Lower lobe of right lung (tissue), 2 donors: Measurements from ENCODE around the gene FBXW11. TPM values are rescaled to one million over a fixed set of nuclear protein-coding genes. Genes with fewer than 3 reads are reported as not detected.

Source experiments
- ATAC-seq, 2 donors: fragments of 200-7000 bp; cut with Tn5 transposase; one replicate each; pipeline ENCODE4 v1.9.1; 2020 to 2022; ENCODE audit warnings: mild to moderate bottlenecking in 2 of 2, moderate library complexity in 2 of 2
- DNase-seq: peaks from one replicate; pipeline ENCODE4 v3.0.0-alpha.2; 2020
- H3K27ac ChIP-seq: fragments of 200-600 bp; one replicate; pipeline ENCODE4 v1.8.0; 2022
- H3K27me3 ChIP-seq: fragments of 200-600 bp; one replicate; pipeline ENCODE4 v1.8.0; 2022; ENCODE audit warnings: low read depth
- H3K36me3 ChIP-seq: fragments of 200-600 bp; one replicate; pipeline ENCODE4 v1.8.0; 2022; ENCODE audit warnings: mild to moderate bottlenecking
- H3K4me1 ChIP-seq: fragments of 200-600 bp; one replicate; pipeline ENCODE4 v1.8.0; 2022
- H3K4me3 ChIP-seq: fragments of 200-600 bp; one replicate; pipeline ENCODE4 v1.8.0; 2022; ENCODE audit warnings: mild to moderate bottlenecking
- H3K9me3 ChIP-seq: fragments of 200-600 bp; one replicate; pipeline ENCODE4 v1.8.0; 2022
- CTCF ChIP-seq: fragments of 200-600 bp; IDR thresholded peaks from one replicate; pipeline ENCODE4 v1.8.0; 2022; ENCODE audit warnings: antibody characterized with exemption, mild to moderate bottlenecking
- intact Hi-C: fragments of 100-400 bp; cut with DNase I; formaldehyde crosslinking; loops from one replicate; pipeline ENCODE4 v1.11.0; 2022
- total RNA-seq: library from RNA; stranded (reverse); fragmentation: NEBNext Ultra II Directional; extraction: Animal tissue kit (Norgen Biotek cat#: 25700); gene quantifications from one replicate; pipeline ENCODE4 v1.2.1, GENCODE V29; 2021
- donor health status: DM: no; HTN: yes; CAD: no; lungs with severe emphysema.

FBXW11 gene
- total RNA-seq, 1 donor from 2014 or later, result 52.8 TPM

GRCh38 chr5:171999877-172000276 lies 6.6 kb downstream of the FBXW11 start:
- peaks cover 81% of the 10 kb centered on the region for H3K4me1 ChIP-seq
- H3K27me3 ChIP-seq, result no peaks in the 10 kb centered on the region
- no peak overlapping the region for H3K27ac ChIP-seq
- H3K4me3 ChIP-seq, result no peak overlapping the region
- no peaks in the 10 kb centered on the region for H3K9me3 ChIP-seq
- DNase-seq (no peak), ATAC-seq (no peak)
- H3K36me3 ChIP-seq, result peaks cover 11% of the 10 kb centered on the region
- TF ChIP-seq CTCF, result no peak
- intact Hi-C loops, result no loop called here

GRCh38 chr5:171999100-171999499 lies 7.3 kb downstream of the FBXW11 start:
- no peak for TF ChIP-seq CTCF
- Histone ChIP-seq H3K27me3 (no peaks in the 10 kb centered on the region), H3K36me3 (peaks cover 13% of the 10 kb centered on the region), H3K27ac (no peak overlapping the region), H3K4me3 (no peak overlapping the region), H3K9me3 (no peaks in the 10 kb centered on the region), H3K4me1 (peaks cover 74% of the 10 kb centered on the region)
- ATAC-seq (no peak), DNase-seq (no peak)
- intact Hi-C loops, result no loop called here

GRCh38 chr5:171997011-171997410 lies 9.4 kb downstream of the FBXW11 start:
- H3K9me3 ChIP-seq, result no peaks in the 10 kb centered on the region
- no peak overlapping the region for H3K27ac ChIP-seq
- H3K4me1 ChIP-seq, result peaks cover 55% of the 10 kb centered on the region
- no peaks in the 10 kb centered on the region for H3K27me3 ChIP-seq
- ATAC-seq, result peak in 1 of 2 donors; percentile 21
- no peak overlapping the region for H3K4me3 ChIP-seq
- TF ChIP-seq CTCF, result no peak
- DNase-seq, result no peak
- peaks cover 19% of the 10 kb centered on the region for H3K36me3 ChIP-seq
- intact Hi-C loops, result no loop called here

- no peak for TF ChIP-seq CTCF
- peaks cover 19% of the 10 kb centered on the region for H3K36me3 ChIP-seq
- no peaks in the 10 kb centered on the region for H3K9me3 ChIP-seq
- intact Hi-C loops, result no loop called here
- H3K4me3 ChIP-seq, result no peak overlapping the region
- H3K27me3 ChIP-seq, result no peaks in the 10 kb centered on the region
- ATAC-seq (no peak), DNase-seq (no peak)
- H3K27ac ChIP-seq, result no peak overlapping the region
- peaks cover 36% of the 10 kb centered on the region for H3K4me1 ChIP-seq
Measured at GRCh38 chr5:171992813-171993212, 13.6 kb downstream of the FBXW11 start.

GRCh38 chr5:171992305-171992704 lies 14.1 kb downstream of the FBXW11 start:
- Histone ChIP-seq H3K36me3 (peaks cover 19% of the 10 kb centered on the region), H3K4me1 (peaks cover 31% of the 10 kb centered on the region), H3K27ac (no peak overlapping the region), H3K27me3 (no peaks in the 10 kb centered on the region), H3K4me3 (no peak overlapping the region), H3K9me3 (no peaks in the 10 kb centered on the region)
- intact Hi-C loops, result no loop called here
- ATAC-seq (no peak), DNase-seq (no peak)
- no peak for TF ChIP-seq CTCF

GRCh38 chr5:171990713-171991015 lies 15.8 kb downstream of the FBXW11 start:
- Histone ChIP-seq H3K4me3 (no peak overlapping the region), H3K9me3 (no peaks in the 10 kb centered on the region), H3K27ac (no peak overlapping the region), H3K27me3 (no peaks in the 10 kb centered on the region), H3K4me1 (peaks cover 24% of the 10 kb centered on the region), H3K36me3 (peaks cover 15% of the 10 kb centered on the region)
- ATAC-seq (no peak), DNase-seq (no peak)
- no peak for TF ChIP-seq CTCF
- intact Hi-C loops, result no loop called here
